A549 (cell line): ENCODE measurements around the gene ZC2HC1B.

Experiments
- BHLHE40 ChIP-seq: IDR thresholded peaks from 2 replicates; pipeline ENCODE4 v1.6.1; 2012; ENCODE audit warnings: low read depth, low read length, inconsistent platforms
- CTCF ChIP-seq: fragments of >200 bp; sonication (Bioruptor Twin); formaldehyde crosslinking; IDR thresholded peaks from 3 replicates; pipeline ENCODE4 v1.5.1; 2016
- JUN ChIP-seq, 2 experiments: fragments of >200 bp; sonication (Bioruptor Twin); formaldehyde crosslinking; IDR thresholded peaks; 2 replicates in 1 of 2; 3 replicates in 1 of 2; pipeline ENCODE4 v1.6.1; 2016 to 2017
- JUNB ChIP-seq: fragments of >200 bp; sonication (Bioruptor Twin); formaldehyde crosslinking; IDR thresholded peaks from 2 replicates; pipeline ENCODE4 v1.6.1; 2016
- MAFK ChIP-seq: fragments of 450-650 bp; IDR thresholded peaks from 2 replicates; pipeline ENCODE4 v1.6.1; 2014; ENCODE audit not compliant: partially characterized antibody
- MAZ ChIP-seq: fragments of 150-350 bp; IDR thresholded peaks from 2 replicates; pipeline ENCODE4 v1.6.1; 2014; ENCODE audit warnings: antibody characterized with exemption, low read depth, low read length, borderline replicate concordance
- MYC ChIP-seq: IDR thresholded peaks from 2 replicates; pipeline ENCODE4 v1.6.1; 2012; ENCODE audit warnings: mild to moderate bottlenecking, inconsistent platforms, low read length, improper control_type of control experiment, borderline replicate concordance
- RAD21 ChIP-seq, 2 experiments: fragments of >200 bp in 1 of 2; sonication (Bioruptor Twin) in 1 of 2; formaldehyde crosslinking in 1 of 2; IDR thresholded peaks in 1 of 2; conservative IDR thresholded peaks in 1 of 2; 2 replicates in 1 of 2; 3 replicates in 1 of 2; pipeline ENCODE4 v1.6.1; 2012 to 2018; ENCODE audit warnings: inconsistent platforms in 1 of 2
- RFX5 ChIP-seq: fragments of 450-650 bp; IDR thresholded peaks from 2 replicates; pipeline ENCODE4 v1.7.1; 2014; ENCODE audit warnings: antibody characterized with exemption, mild to moderate bottlenecking, moderate library complexity
- USF2 ChIP-seq: fragments of 450-650 bp; IDR thresholded peaks from 2 replicates; pipeline ENCODE4 v1.6.1; 2014; ENCODE audit warnings: antibody characterized with exemption
- TF ChIP-seq, protein P1 (sequence below): IDR thresholded peaks from 2 replicates; pipeline ENCODE4 v1.6.1; 2012

DNA sequence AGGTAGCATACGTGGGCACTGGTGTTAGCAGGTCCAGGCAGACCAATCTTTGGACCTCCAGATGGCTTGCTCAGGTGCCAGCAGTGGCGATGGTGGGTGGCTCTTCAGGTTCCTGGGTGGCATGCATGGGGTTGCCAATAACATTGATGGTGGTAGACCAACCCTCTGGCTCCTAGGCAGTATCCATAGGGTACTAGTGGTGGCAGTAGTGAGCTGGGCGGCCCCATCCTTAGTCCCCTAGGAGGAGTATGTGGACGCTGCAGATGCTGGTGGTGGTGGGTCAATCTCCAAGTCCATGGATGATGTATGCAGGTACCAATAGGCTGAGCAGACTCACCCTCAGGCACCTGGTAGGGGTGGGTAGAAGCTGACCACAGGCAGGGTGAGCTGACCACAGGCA lies 70.6 kb downstream of the ZC2HC1B start:
- TF ChIP-seq JUN (IDR thresholded peaks at IDR 0.05): no peak
- no peak for TF ChIP-seq MYC
- TF ChIP-seq, protein P1, sequence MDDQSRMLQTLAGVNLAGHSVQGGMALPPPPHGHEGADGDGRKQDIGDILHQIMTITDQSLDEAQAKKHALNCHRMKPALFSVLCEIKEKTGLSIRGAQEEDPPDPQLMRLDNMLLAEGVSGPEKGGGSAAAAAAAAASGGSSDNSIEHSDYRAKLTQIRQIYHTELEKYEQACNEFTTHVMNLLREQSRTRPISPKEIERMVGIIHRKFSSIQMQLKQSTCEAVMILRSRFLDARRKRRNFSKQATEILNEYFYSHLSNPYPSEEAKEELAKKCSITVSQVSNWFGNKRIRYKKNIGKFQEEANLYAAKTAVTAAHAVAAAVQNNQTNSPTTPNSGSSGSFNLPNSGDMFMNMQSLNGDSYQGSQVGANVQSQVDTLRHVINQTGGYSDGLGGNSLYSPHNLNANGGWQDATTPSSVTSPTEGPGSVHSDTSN: no peak
- TF ChIP-seq MAZ: no peak
- no peak for TF ChIP-seq RFX5
- TF ChIP-seq CTCF: no peak
- no peak for TF ChIP-seq MAFK
- no peak for TF ChIP-seq RAD21 (conservative IDR thresholded peaks at IDR 0.05 in 1 of 2, IDR thresholded peaks at IDR 0.05 in 1 of 2)
- no peak for TF ChIP-seq BHLHE40
- no peak for TF ChIP-seq JUNB
- no peak for TF ChIP-seq USF2
